D721Med (cell line): ENCODE data around the gene SLC38A2.
"Not testable (repeated sequence)": the region's sequence is repeated elsewhere in the genome, so short reads cannot be mapped to it uniquely, and the experiment has no call there.

Experiments used
- DNase-seq: peaks from one replicate; pipeline ENCODE4 v3.0.0; 2011; ENCODE audit warnings: low spot score; ENCODE audit not compliant: insufficient read length
- FAIRE-seq: peaks from 2 replicates; lab custom pipeline; 2011; peaks lifted over from hg19 to GRCh38; lab: Jason Lieb, UNC
- CTCF ChIP-seq: IDR thresholded peaks from 2 replicates; pipeline ENCODE4 v1.5.1; 2012; ENCODE audit warnings: mild to moderate bottlenecking, control low read depth; ENCODE audit not compliant: insufficient read depth; ENCODE audit errors: missing control alignments

Gene SLC38A2

DNA sequence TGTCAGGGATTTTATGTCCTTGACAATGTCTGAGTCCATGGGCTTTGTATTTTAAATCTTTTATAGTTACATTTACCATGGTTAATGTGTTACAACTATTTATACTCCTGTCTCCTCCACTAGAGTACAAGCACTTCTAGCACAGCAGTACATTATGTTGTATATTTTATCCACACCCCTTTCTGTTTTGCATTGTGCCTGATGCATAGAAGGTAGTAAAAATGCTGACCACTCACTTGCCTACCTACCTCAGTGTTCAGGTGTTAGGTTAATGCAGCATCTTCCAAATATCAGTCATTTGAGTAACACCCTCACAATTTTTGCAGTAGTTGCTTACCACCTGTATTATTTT is 31.1 kb upstream of the SLC38A2 start:
- DNase-seq (no peak), FAIRE-seq (no peak)
- TF ChIP-seq CTCF, result no peak

- FAIRE-seq (no peak), DNase-seq (no peak)
- TF ChIP-seq CTCF, result no peak
Measured at GRCh38 chr12:46402941-46403718, 30.6 kb upstream of the SLC38A2 start.

DNA sequence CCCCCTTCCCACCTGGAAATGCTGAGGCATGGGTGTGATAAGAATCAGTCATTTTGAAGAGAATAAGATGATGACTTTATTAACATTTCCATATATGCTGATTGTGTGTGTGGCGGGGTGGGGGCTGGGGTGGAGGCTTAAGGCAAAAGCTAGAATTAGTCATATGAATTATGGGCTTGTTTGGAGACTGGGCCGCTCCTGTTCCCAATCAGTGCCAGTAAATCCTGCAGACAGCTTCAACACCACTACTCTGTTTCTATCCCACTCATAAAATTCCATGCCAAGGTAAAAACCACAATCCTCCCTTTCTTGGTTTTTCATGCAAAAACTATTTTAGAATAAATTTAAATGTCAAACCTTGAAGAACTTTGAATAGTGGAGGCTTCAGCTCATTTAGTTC is 29.9 kb upstream of the SLC38A2 start:
- FAIRE-seq (no peak), DNase-seq (no peak)
- TF ChIP-seq CTCF, result no peak

DNA sequence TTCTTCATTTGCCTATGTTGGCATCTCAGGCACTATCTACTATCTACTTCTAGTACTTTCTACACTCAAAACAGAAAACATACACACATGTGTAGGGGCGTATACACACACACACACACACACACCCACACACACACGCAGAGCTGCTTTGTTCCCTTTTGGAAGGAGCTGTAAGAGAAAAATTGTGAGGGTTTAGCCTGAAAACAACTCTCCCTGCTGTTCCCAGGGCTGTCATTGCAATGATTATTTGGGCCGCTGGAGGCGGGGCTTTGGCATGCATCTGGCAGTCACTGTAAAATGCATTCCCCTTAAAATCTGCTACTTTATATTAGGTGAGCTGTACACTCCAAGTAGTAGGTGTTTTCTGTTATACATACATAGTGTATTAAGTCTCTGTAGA is 29.1 kb upstream of the SLC38A2 start:
- DNase-seq (no peak), FAIRE-seq (no peak)
- TF ChIP-seq CTCF, result no peak

- no peak for FAIRE-seq
- no peak for DNase-seq
Measured at GRCh38 chr12:46400406-46400805, 27.8 kb upstream of the SLC38A2 start.

DNA sequence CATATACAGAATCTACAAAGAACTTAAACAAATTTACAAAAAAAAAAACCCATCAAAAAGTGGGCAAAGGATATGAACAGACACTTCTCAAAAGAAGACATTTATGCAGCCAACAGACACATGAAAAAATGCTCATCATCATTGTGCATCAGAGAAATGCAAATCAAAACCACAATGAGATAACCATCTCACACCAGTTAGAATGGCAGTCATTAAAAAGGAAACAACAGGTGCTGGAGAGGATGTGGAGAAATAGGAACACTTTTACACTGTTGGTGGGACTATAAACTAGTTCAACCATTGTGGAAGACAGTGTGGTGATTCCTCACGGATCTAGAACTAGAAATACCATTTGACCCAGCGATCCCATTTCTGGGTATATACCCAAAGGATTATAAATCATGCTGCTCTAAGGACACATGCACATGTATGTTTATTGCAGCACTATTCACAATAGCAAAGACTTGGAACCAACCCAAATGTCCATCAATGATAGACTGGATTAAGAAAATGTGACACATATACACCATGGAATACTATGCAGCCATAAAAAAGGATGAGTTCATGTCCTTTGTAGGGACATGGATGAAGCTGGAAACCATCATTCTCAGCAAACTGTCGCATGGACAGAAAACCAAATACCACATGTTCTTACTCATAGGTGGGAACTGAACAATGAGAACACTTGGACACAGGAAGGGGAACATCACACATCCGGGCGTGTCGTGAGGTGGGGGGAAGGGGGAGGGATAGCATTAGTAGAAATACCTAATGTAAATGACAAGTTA is 27.1 kb upstream of the SLC38A2 start:
- not testable (repeated sequence) for DNase-seq, FAIRE-seq

More at GRCh38 chr12:46400406-46400805, 27.8 kb upstream of the SLC38A2 start:
- no peak for TF ChIP-seq CTCF

DNA sequence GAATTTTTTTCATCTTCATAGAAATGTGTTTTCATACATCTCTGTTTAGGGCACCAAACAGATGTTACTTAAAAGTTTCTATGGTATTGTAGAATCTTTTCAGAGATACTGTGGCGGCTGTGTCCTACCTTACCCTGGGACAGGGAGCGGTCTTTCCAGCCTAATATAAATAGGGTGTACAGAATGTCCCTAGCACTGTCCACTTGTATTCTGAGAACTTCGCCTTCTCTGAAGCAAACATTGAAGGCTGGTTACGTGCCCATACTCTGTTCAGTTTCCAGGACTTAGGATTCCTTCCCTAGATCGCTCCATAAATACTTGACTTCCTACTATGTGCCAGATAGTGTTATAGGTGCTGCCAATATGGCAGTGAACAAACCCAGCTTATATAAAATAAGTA is 24.3 kb upstream of the SLC38A2 start:
- DNase-seq, result no peak
- no peak for TF ChIP-seq CTCF
- no peak for FAIRE-seq
